H9 (cell line): ENCODE measurements around the gene GLB1L2. TPM values are rescaled to one million over a fixed set of nuclear protein-coding genes. Genes with fewer than 3 reads are reported as not detected.

ENCODE experiments used
- DNase-seq: peaks from one replicate; pipeline ENCODE4 v3.0.0-alpha.2; 2017
- H2AFZ ChIP-seq: one replicate; pipeline ENCODE4 v1.6.1; 2013; ENCODE audit warnings: mild to moderate bottlenecking, low read length, control low read depth, moderate library complexity
- H2AK5ac ChIP-seq: 2 replicates; pipeline ENCODE4 v1.6.1; 2013; ENCODE audit warnings: low read length, control low read depth, mixed read lengths; ENCODE audit not compliant: insufficient read length
- H2BK120ac ChIP-seq: one replicate; pipeline ENCODE4 v1.6.1; 2013; ENCODE audit warnings: low read depth, mild to moderate bottlenecking, low read length, control low read depth, inconsistent platforms; ENCODE audit not compliant: poor library complexity, severe bottlenecking
- H2BK12ac ChIP-seq: 2 replicates; pipeline ENCODE4 v1.6.1; 2013; ENCODE audit warnings: low read length, control low read depth, mixed read lengths, low read depth; ENCODE audit not compliant: insufficient read length
- H2BK15ac ChIP-seq: 2 replicates; pipeline ENCODE4 v1.6.1; 2013; ENCODE audit warnings: low read depth, low read length, control low read depth
- H2BK20ac ChIP-seq: one replicate; pipeline ENCODE4 v1.6.1; 2013; ENCODE audit warnings: low read depth, mild to moderate bottlenecking, low read length, control low read depth, inconsistent platforms; ENCODE audit not compliant: poor library complexity, severe bottlenecking
- H2BK5ac ChIP-seq: 2 replicates; pipeline ENCODE4 v1.6.1; 2013; ENCODE audit warnings: low read length, control low read depth, mixed read lengths; ENCODE audit not compliant: insufficient read length
- H3K14ac ChIP-seq: 2 replicates; pipeline ENCODE4 v1.6.1; 2013; ENCODE audit warnings: low read length, control low read depth; ENCODE audit not compliant: insufficient read depth
- H3K18ac ChIP-seq: 2 replicates; pipeline ENCODE4 v1.6.1; 2013; ENCODE audit warnings: low read depth, mild to moderate bottlenecking, mixed read lengths, low read length, control low read depth; ENCODE audit not compliant: insufficient read length
- H3K23ac ChIP-seq: 2 replicates; pipeline ENCODE4 v1.6.1; 2013; ENCODE audit warnings: low read length, control low read depth, mixed read lengths, low read depth; ENCODE audit not compliant: insufficient read length
- H3K23me2 ChIP-seq: 2 replicates; pipeline ENCODE4 v1.6.1; 2013; ENCODE audit warnings: low read depth, mild to moderate bottlenecking, mixed read lengths, low read length, control low read depth; ENCODE audit not compliant: insufficient read length, poor library complexity, severe bottlenecking
- H3K27ac ChIP-seq: 2 replicates; pipeline ENCODE4 v1.5.1; 2013; ENCODE audit warnings: low read length, control low read depth, mixed read lengths, low read depth; ENCODE audit not compliant: insufficient read length
- H3K27me3 ChIP-seq: 2 replicates; pipeline ENCODE4 v1.6.1; 2013; ENCODE audit warnings: low read length, control low read depth, inconsistent platforms; ENCODE audit not compliant: insufficient read depth
- H3K4ac ChIP-seq: 2 replicates; pipeline ENCODE4 v1.6.1; 2013; ENCODE audit warnings: low read depth, mild to moderate bottlenecking, control low read depth, inconsistent platforms, low read length, moderate library complexity
- H3K4me1 ChIP-seq: 2 replicates; pipeline ENCODE4 v1.6.1; 2013; ENCODE audit warnings: low read length, control low read depth, inconsistent platforms; ENCODE audit not compliant: insufficient read depth
- H3K4me2 ChIP-seq: 2 replicates; pipeline ENCODE4 v1.6.1; 2013; ENCODE audit warnings: low read length, control low read depth, mixed read lengths; ENCODE audit not compliant: insufficient read length, insufficient read depth
- H3K56ac ChIP-seq: 2 replicates; pipeline ENCODE4 v1.6.1; 2013; ENCODE audit warnings: low read depth, mild to moderate bottlenecking, mixed read lengths, low read length, control low read depth; ENCODE audit not compliant: insufficient read length
- H3K79me1 ChIP-seq: 2 replicates; pipeline ENCODE4 v1.6.1; 2013; ENCODE audit warnings: low read depth, mild to moderate bottlenecking, moderate library complexity, low read length, control low read depth, inconsistent platforms; ENCODE audit not compliant: insufficient read depth, poor library complexity, severe bottlenecking
- H3K79me2 ChIP-seq: 2 replicates; pipeline ENCODE4 v1.6.1; 2013; ENCODE audit warnings: low read length, control low read depth, inconsistent platforms; ENCODE audit not compliant: insufficient read depth
- H3K9ac ChIP-seq: 2 replicates; pipeline ENCODE4 v1.6.1; 2013; ENCODE audit warnings: low read length, control low read depth, mixed read lengths; ENCODE audit not compliant: insufficient read length; ENCODE audit errors: extremely low read depth
- H3K9me3 ChIP-seq: one replicate; pipeline ENCODE4 v1.6.1; 2013; ENCODE audit warnings: low read depth, low read length, inconsistent platforms; ENCODE audit not compliant: control insufficient read depth
- H3T11ph ChIP-seq: one replicate; pipeline ENCODE4 v1.6.1; 2013; ENCODE audit warnings: mild to moderate bottlenecking, low read length, control low read depth, inconsistent platforms
- H4K20me1 ChIP-seq: one replicate; pipeline ENCODE4 v1.6.1; 2013; ENCODE audit not compliant: control insufficient read depth, insufficient read length, insufficient read depth
- H4K5ac ChIP-seq: 2 replicates; pipeline ENCODE4 v1.6.1; 2013; ENCODE audit warnings: low read depth, mild to moderate bottlenecking, mixed read lengths, low read length, control low read depth; ENCODE audit not compliant: insufficient read length
- H4K8ac ChIP-seq: replicated peaks from 2 replicates; pipeline ENCODE4 v1.6.1; 2013; ENCODE audit warnings: low read length, control low read depth, mixed read lengths, low read depth; ENCODE audit not compliant: insufficient read length
- H4K91ac ChIP-seq: 2 replicates; pipeline ENCODE4 v1.6.1; 2013; ENCODE audit warnings: low read depth, mild to moderate bottlenecking, moderate library complexity, mixed read lengths, low read length, control low read depth; ENCODE audit not compliant: insufficient read length
- H3K27ac Mint-ChIP-seq, 3 experiments: 2 replicates in 2 of 3; 3 replicates in 1 of 3; pipeline ENCODE4 v1.8.0; 2020 to 2021; ENCODE audit warnings: mixed read lengths in 3 of 3, mild to moderate bottlenecking in 1 of 3, moderate library complexity in 1 of 3
- H3K27me3 Mint-ChIP-seq: 2 replicates; pipeline ENCODE4 v1.8.0; 2021; ENCODE audit warnings: low read depth, mild to moderate bottlenecking, moderate library complexity, mixed read lengths
- H3K36me3 Mint-ChIP-seq, 3 experiments: 2 replicates in 2 of 3; 3 replicates in 1 of 3; pipeline ENCODE4 v1.8.0; 2020 to 2021; ENCODE audit warnings: low read depth in 3 of 3, mixed read lengths in 3 of 3; ENCODE audit not compliant: insufficient read depth in 1 of 3
- H3K4me1 Mint-ChIP-seq, 2 experiments: 2 replicates each; pipeline ENCODE4 v1.8.0; 2020; ENCODE audit warnings: mixed read lengths in 2 of 2
- H3K4me3 Mint-ChIP-seq, 2 experiments: 2 replicates in 1 of 2; 3 replicates in 1 of 2; pipeline ENCODE4 v1.8.0; 2020 to 2021; ENCODE audit warnings: mild to moderate bottlenecking in 2 of 2, mixed read lengths in 2 of 2, moderate library complexity in 1 of 2
- H3K9me3 Mint-ChIP-seq, 2 experiments: 2 replicates in 1 of 2; 3 replicates in 1 of 2; pipeline ENCODE4 v1.8.0; 2020; ENCODE audit warnings: mild to moderate bottlenecking in 2 of 2, mixed read lengths in 2 of 2, moderate library complexity in 1 of 2
- CTCF ChIP-seq: fragments of 200-600 bp; sonication (generic); conservative IDR thresholded peaks from 3 replicates; pipeline ENCODE4 v1.8.0; 2021; ENCODE audit warnings: antibody characterized with exemption, mild to moderate bottlenecking
- WGBS: extraction: QIAGEN DNeasy Blood & Tissue Kit; methylation state at CpG from one replicate; pipeline ENCODE4 v1.1.7; 2013; ENCODE audit warnings: missing lambda C conversion rate, low lambda C conversion rate, mixed read lengths; ENCODE audit not compliant: insufficient read length; ENCODE audit errors: extremely low coverage; 5-methylcytosine and 5-hydroxymethylcytosine counted together
- total RNA-seq: library from RNA; stranded (reverse); gene quantifications from 2 replicates; pipeline ENCODE4 v1.2.1, GENCODE V29; 2021

GLB1L2 gene
- total RNA-seq, 1 experiment from 2014 or later: 2.4 TPM

GRCh38 chr11:134293119-134294113, 38.4 kb upstream of the GLB1L2 start:
- Mint-ChIP-seq H3K9me3 (no peaks in the 10 kb centered on the region), H3K27ac (peak overlapping the region in 1 of 3 experiments; percentile 41; a peak in 1 of 7 replicates), H3K27me3 (no peaks in the 10 kb centered on the region), H3K4me3 (no peak overlapping the region), H3K4me1 (peaks cover 8 to 11% of the 10 kb centered on the region in 2 experiments), H3K36me3 (peaks cover 9 to 36% (median 20%) of the 10 kb centered on the region in 3 experiments; a peak in 6 of 7 replicates)
- Histone ChIP-seq H2AK5ac (no peak overlapping the region), H3K23me2 (no peaks in the 10 kb centered on the region), H3K79me1 (no peaks in the 10 kb centered on the region), H2BK12ac (no peak overlapping the region), H3K27me3 (no peaks in the 10 kb centered on the region), H2BK20ac (no peak overlapping the region), H4K91ac (no peak overlapping the region), H2BK15ac (no peak overlapping the region), H4K8ac (no peak overlapping the region), H3K4me1 (no peaks in the 10 kb centered on the region), H3K18ac (no peak overlapping the region), H3K4ac (no peak overlapping the region), H4K20me1 (no peaks in the 10 kb centered on the region), H2BK120ac (no peak overlapping the region), H3K23ac (no peak overlapping the region), H3K9ac (no peak overlapping the region), H3K14ac (no peak overlapping the region), H3T11ph (no peak overlapping the region), H2AFZ (no peak overlapping the region), H4K5ac (no peak overlapping the region), H2BK5ac (no peak overlapping the region), H3K4me2 (no peak overlapping the region), H3K56ac (no peak overlapping the region), H3K27ac (no peak overlapping the region), H3K79me2 (no peaks in the 10 kb centered on the region), H3K9me3 (no peaks in the 10 kb centered on the region)
- WGBS: no CpG with 5 or more reads among the region's 20 CpGs
- DNase-seq: no peak
- TF ChIP-seq CTCF: no peak
